COLO829 (cell line): ENCODE results near the gene MASP1.

Experiments used
- DNase-seq: peaks from one replicate; pipeline ENCODE4 v3.0.0; 2012; ENCODE audit warnings: low spot score

The MASP1 gene

DNA sequence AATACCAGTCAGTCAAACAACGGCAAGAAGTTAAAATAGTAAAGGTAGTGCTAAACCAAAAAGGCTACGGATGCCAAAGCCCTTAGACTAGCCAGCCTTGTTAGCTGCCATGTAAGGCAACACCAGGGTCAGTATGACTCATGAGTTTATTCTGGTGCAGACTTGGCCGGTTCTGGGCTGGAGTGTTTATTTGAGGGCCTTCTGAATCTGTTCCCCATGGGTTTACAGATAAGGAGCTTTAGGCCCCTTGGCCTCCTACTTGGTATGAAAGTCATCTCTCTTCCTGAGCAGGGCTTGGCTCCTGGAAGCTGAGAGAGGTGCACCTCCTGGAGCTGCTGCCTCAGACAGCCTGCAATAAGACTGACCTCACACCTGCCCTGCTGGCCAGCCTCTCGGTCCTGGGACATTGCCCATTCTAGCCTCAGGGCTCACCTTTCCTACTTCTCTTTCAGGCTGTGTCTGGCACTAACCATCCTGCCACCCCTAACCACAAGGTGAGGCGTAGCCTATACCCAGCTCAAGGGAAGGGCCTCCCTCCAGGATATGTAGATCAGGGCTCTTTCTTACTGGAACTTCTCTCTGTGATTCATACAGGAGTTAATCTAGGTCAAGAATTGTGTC is 104.6 kb downstream of the MASP1 start:
- DNase-seq, result no peak

GRCh38 chr3:187186375-187186774 is 105.2 kb downstream of the MASP1 start:
- no peak for DNase-seq

DNA sequence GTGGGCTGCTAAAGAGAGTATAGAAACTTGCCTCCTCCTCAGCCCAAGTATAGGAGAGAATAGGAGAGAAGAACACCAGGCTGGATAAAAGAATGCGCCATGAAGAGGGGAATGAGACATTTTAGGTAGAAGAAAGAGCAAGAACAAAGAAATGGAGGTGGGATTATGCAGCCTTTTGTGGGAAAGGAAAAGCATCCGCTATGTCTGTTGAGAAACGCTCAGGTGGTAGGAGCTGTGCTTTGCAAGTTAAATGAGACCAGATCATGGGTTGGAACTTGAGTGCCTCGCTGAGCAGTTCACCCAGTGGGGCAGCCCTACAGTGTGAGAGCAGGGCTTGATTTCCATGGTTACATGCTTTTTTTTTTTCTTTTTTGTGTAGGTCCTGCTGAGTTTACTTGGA is 105.8 kb downstream of the MASP1 start:
- no peak for DNase-seq
